NB4 (cell line): ENCODE data around the gene AASDHPPT.
"Not testable (repeated sequence)": the region's sequence is repeated elsewhere in the genome, so short reads cannot be mapped to it uniquely, and the experiment has no call there.

Experiments
- DNase-seq: peaks from one replicate; pipeline ENCODE4 v3.0.0; 2010; ENCODE audit warnings: low read depth
- H3K4me3 ChIP-seq: one replicate; pipeline ENCODE4 v1.5.1; 2011; ENCODE audit warnings: mild to moderate bottlenecking, low read depth, low read length, moderate library complexity
- CTCF ChIP-seq: IDR thresholded peaks from one replicate; pipeline ENCODE4 v1.5.1; 2012; ENCODE audit warnings: low read depth, low read length
- MYC ChIP-seq: IDR thresholded peaks from 2 replicates; pipeline ENCODE4 v1.6.1; 2011; ENCODE audit warnings: low read depth, low read length
- POLR2A ChIP-seq: IDR thresholded peaks from 2 replicates; pipeline ENCODE4 v1.6.1; 2011; ENCODE audit warnings: mild to moderate bottlenecking; ENCODE audit not compliant: insufficient read length; ENCODE audit errors: extremely low read depth
- TF ChIP-seq, protein P1 (sequence below): IDR thresholded peaks from 2 replicates; pipeline ENCODE4 v1.6.1; 2011; ENCODE audit warnings: low read depth, low read length

The AASDHPPT gene

GRCh38 chr11:106047631-106048030 lies 29.8 kb upstream of the AASDHPPT start:
- DNase-seq = no peak
- TF ChIP-seq, protein P1, sequence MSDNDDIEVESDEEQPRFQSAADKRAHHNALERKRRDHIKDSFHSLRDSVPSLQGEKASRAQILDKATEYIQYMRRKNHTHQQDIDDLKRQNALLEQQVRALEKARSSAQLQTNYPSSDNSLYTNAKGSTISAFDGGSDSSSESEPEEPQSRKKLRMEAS = no peak
- TF ChIP-seq CTCF (no peak), MYC (no peak), POLR2A (no peak)
- no peak overlapping the region for H3K4me3 ChIP-seq

DNA sequence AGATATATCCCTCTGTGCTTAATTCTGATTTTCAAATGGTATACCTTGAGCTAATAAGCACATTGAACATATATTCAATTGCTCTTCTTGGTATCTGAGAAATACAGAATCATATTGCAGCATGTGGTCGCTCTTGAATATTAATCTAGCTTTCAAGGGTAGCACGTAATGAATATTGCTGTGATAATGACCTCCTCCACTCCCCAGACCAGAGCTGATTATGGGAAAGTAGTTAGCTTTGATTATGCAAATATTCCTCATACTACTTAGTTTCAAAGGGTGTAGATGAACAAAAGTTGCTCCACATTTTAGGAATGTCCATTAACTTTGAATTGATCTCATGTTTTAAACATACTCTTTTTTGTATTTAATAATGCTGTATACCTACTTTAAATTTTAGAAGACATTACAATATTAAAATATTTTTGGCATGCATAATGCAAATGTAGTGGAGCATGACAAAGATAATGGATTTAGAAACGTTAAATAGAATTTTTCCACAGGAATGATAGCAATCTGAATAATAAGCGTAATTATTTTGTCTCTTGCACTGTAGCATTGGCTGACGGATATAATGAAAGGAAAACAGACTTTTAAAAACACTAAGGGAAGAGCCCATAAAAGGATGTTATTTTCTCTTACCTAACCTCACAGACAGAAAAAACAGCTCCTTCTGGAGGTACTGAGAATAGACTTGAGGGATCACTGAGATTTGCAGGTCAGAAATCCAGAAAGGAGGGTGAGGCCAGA lies 27.6 kb upstream of the AASDHPPT start:
- TF ChIP-seq, protein P1 = no peak
- TF ChIP-seq CTCF (no peak), POLR2A (no peak), MYC (no peak)
- DNase-seq = no peak
- H3K4me3 ChIP-seq = no peak overlapping the region

DNA sequence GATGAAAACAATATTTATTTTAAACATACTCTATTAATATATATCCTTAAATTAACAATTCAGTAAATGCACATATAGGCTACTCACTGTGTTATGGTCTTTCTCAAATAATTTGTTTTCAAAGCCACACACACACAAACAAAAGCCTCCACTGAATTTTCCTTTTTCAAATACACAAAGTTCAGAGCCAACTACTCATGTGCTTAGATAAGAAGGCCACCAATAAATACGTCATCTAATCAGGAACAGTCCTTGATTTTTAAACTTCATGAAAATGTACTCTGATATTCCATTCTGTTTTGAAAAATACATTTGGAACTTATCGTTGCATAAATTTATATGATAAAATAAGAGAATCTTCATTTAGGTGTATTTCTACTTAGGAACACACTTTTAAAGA lies 26.4 kb upstream of the AASDHPPT start:
- no peak overlapping the region for H3K4me3 ChIP-seq
- no peak for DNase-seq
- TF ChIP-seq MYC = no peak
- TF ChIP-seq POLR2A = no peak
- TF ChIP-seq CTCF = no peak
- TF ChIP-seq, protein P1 = no peak

DNA sequence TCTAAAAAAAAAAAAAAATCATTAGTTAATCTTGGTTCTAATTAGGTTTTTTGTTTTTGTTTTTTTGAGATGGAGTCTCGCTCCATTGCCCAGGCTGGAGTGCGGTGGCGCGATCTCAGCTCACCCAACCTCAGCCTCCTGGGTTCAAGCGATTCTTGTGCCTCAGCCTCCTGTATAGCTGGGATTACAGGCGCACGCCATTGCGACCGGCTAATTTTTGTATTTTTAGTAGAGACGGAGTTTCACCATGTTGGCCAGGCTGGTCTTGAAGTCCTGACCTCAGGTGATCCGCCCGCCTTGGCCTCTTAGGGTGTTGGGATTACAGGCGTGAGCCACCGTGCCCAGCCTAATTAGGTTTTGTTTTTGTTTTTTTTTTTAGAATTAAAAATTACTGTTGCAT lies 19.1 kb upstream of the AASDHPPT start:
- H3K4me3 ChIP-seq, DNase-seq: not testable (repeated sequence)

DNA sequence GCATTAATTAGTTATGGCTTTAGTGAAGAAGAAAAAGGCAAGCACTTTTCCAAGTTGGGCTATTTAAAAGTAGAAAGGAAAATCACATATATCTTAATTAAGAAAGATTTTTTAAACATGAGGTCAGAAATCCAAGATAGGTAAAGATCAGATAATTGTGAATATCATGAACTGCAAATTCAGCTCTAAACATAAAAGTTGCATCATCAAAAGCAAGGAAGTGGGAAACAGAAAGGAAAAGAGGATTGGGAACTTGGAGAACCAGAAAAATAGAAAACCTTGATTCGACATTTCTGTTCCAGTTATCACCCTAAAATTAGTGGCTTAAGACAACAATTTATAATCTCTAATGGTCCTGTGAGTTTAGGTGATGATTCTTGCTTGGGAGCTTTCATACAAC lies 17.8 kb upstream of the AASDHPPT start:
- H3K4me3 ChIP-seq = no peak overlapping the region
- TF ChIP-seq POLR2A (no peak), CTCF (no peak), MYC (no peak)
- TF ChIP-seq, protein P1 = no peak
- DNase-seq = no peak

GRCh38 chr11:106061249-106061784 lies 16.1 kb upstream of the AASDHPPT start:
- no peak for DNase-seq
- TF ChIP-seq MYC (no peak), CTCF (no peak)
- TF ChIP-seq, protein P1 = no peak
- H3K4me3 ChIP-seq = no peak overlapping the region
